Ascending aorta (tissue), 2 donors: ENCODE results near the gene AK5. TPM values are rescaled to one million over a fixed set of nuclear protein-coding genes. Genes with fewer than 3 reads are reported as not detected.

Experiments
- DNase-seq, 2 donors: peaks; one replicate each; pipeline ENCODE4 v3.0.0-alpha.2; 2019; ENCODE audit warnings: low spot score in 2 of 2
- H3K27ac ChIP-seq, 2 donors: fragments of 200-600 bp; sonication (generic); one replicate each; pipeline ENCODE4 v1.5.1; 2016 to 2017; ENCODE audit warnings: mild to moderate bottlenecking in 1 of 2
- H3K27me3 ChIP-seq: fragments of 200-600 bp; sonication (generic); one replicate; pipeline ENCODE4 v1.5.1; 2017
- H3K36me3 ChIP-seq, 2 donors: fragments of 200-600 bp; sonication (generic); one replicate each; pipeline ENCODE4 v1.5.1; 2016
- H3K4me1 ChIP-seq, 2 donors: fragments of 200-600 bp; sonication (generic); one replicate each; pipeline ENCODE4 v1.5.1; 2016 to 2017; ENCODE audit warnings: mild to moderate bottlenecking in 1 of 2
- H3K4me3 ChIP-seq, 2 donors: fragments of 200-600 bp; sonication (generic); one replicate each; pipeline ENCODE4 v1.5.1; 2016 to 2017; ENCODE audit warnings: mild to moderate bottlenecking in 1 of 2
- H3K9me3 ChIP-seq, 2 donors: fragments of 200-600 bp; sonication (generic); one replicate each; pipeline ENCODE4 v1.5.1; 2016
- CTCF ChIP-seq, 3 experiments: fragments of 200-600 bp in 2 of 3; fragments of 450-650 bp in 1 of 3; sonication (generic) in 2 of 3; IDR thresholded peaks; one replicate each; pipeline ENCODE4 v1.5.1; 2016 to 2019; ENCODE audit warnings: antibody characterized with exemption in 3 of 3, mild to moderate bottlenecking in 1 of 3, moderate library complexity in 1 of 3
- intact Hi-C: fragments of 100-400 bp; cut with DNase I; formaldehyde crosslinking; loops from one replicate; pipeline ENCODE4 v1.15.1; 2023
- total RNA-seq: library from RNA; depleted of rRNA; stranded (reverse); fragments of >200 nt; gene quantifications from one replicate; pipeline ENCODE4 v1.1.0, GENCODE V29; 2016

The AK5 gene
- total RNA-seq, 1 donor from 2014 or later = not detected

GRCh38 chr1:77476475-77476874 is 194.7 kb downstream of the AK5 start:
- intact Hi-C loops = no loop called here
- no peaks in the 10 kb centered on the region for H3K36me3 ChIP-seq
- H3K4me3 ChIP-seq = no peak overlapping the region
- no peak overlapping the region for H3K27ac ChIP-seq
- no peaks in the 10 kb centered on the region for H3K27me3 ChIP-seq
- DNase-seq = no peak
- H3K4me1 ChIP-seq = no peaks in the 10 kb centered on the region
- peaks cover 0 to 5% of the 10 kb centered on the region in 2 donors for H3K9me3 ChIP-seq
- TF ChIP-seq CTCF (IDR thresholded peaks at IDR 0.05) = no peak

- intact Hi-C loops = no loop called here
- Histone ChIP-seq H3K4me3 (no peak overlapping the region), H3K4me1 (no peaks in the 10 kb centered on the region), H3K27ac (no peak overlapping the region), H3K27me3 (no peaks in the 10 kb centered on the region), H3K36me3 (no peaks in the 10 kb centered on the region), H3K9me3 (no peaks in the 10 kb centered on the region)
- no peak for DNase-seq
- no peak for TF ChIP-seq CTCF (IDR thresholded peaks at IDR 0.05)
Measured at GRCh38 chr1:77484334-77484733, 202.5 kb downstream of the AK5 start.

- TF ChIP-seq CTCF (IDR thresholded peaks at IDR 0.05) = no peak
- H3K36me3 ChIP-seq = no peaks in the 10 kb centered on the region
- H3K27ac ChIP-seq = no peak overlapping the region
- intact Hi-C loops = no loop called here
- H3K27me3 ChIP-seq = no peaks in the 10 kb centered on the region
- H3K4me3 ChIP-seq = no peak overlapping the region
- no peak for DNase-seq
- no peaks in the 10 kb centered on the region for H3K4me1 ChIP-seq
- H3K9me3 ChIP-seq = no peaks in the 10 kb centered on the region
Measured at GRCh38 chr1:77484926-77485325, 203.1 kb downstream of the AK5 start.

- Histone ChIP-seq H3K4me3 (no peak overlapping the region), H3K36me3 (no peaks in the 10 kb centered on the region), H3K4me1 (no peaks in the 10 kb centered on the region), H3K9me3 (no peaks in the 10 kb centered on the region), H3K27me3 (no peaks in the 10 kb centered on the region), H3K27ac (no peak overlapping the region)
- DNase-seq = no peak
- intact Hi-C loops = no loop called here
- TF ChIP-seq CTCF (IDR thresholded peaks at IDR 0.05) = no peak
Measured at GRCh38 chr1:77487631-77488030, 205.8 kb downstream of the AK5 start.

- H3K4me3 ChIP-seq = no peak overlapping the region
- intact Hi-C loops = no loop called here
- no peaks in the 10 kb centered on the region for H3K27me3 ChIP-seq
- no peaks in the 10 kb centered on the region for H3K4me1 ChIP-seq
- H3K27ac ChIP-seq = no peak overlapping the region
- no peaks in the 10 kb centered on the region for H3K36me3 ChIP-seq
- DNase-seq = no peak
- TF ChIP-seq CTCF (IDR thresholded peaks at IDR 0.05) = no peak
- H3K9me3 ChIP-seq = no peaks in the 10 kb centered on the region
Measured at GRCh38 chr1:77489910-77490309, 208.1 kb downstream of the AK5 start.

GRCh38 chr1:77494026-77494425 is 212.2 kb downstream of the AK5 start:
- intact Hi-C loops = no loop called here
- H3K4me1 ChIP-seq = no peaks in the 10 kb centered on the region
- H3K4me3 ChIP-seq = no peak overlapping the region
- no peaks in the 10 kb centered on the region for H3K36me3 ChIP-seq
- H3K9me3 ChIP-seq = no peaks in the 10 kb centered on the region
- no peak for TF ChIP-seq CTCF (IDR thresholded peaks at IDR 0.05)
- H3K27ac ChIP-seq = no peak overlapping the region
- no peaks in the 10 kb centered on the region for H3K27me3 ChIP-seq
- DNase-seq = no peak
